Subcutaneous adipose tissue (tissue), 4 donors: ENCODE measurements around the gene PRELID3B. TPM values are rescaled to one million over a fixed set of nuclear protein-coding genes. Genes with fewer than 3 reads are reported as not detected.

Experiments
- total RNA-seq, 4 donors: library from RNA; depleted of rRNA; stranded (reverse); fragments of >200 nt; gene quantifications; one replicate each; pipeline ENCODE4 v1.1.0, GENCODE V29; 2016
- TF ChIP-seq, protein P1 (sequence below): fragments of 450-650 bp; IDR thresholded peaks from one replicate; pipeline ENCODE4 v1.5.1; 2016; ENCODE audit warnings: low read depth, mild to moderate bottlenecking, control low read depth, antibody characterized with exemption, moderate library complexity

The PRELID3B gene
- total RNA-seq, 4 donors from 2014 or later: 39.2 to 83.2 (median 46.3) TPM

DNA sequence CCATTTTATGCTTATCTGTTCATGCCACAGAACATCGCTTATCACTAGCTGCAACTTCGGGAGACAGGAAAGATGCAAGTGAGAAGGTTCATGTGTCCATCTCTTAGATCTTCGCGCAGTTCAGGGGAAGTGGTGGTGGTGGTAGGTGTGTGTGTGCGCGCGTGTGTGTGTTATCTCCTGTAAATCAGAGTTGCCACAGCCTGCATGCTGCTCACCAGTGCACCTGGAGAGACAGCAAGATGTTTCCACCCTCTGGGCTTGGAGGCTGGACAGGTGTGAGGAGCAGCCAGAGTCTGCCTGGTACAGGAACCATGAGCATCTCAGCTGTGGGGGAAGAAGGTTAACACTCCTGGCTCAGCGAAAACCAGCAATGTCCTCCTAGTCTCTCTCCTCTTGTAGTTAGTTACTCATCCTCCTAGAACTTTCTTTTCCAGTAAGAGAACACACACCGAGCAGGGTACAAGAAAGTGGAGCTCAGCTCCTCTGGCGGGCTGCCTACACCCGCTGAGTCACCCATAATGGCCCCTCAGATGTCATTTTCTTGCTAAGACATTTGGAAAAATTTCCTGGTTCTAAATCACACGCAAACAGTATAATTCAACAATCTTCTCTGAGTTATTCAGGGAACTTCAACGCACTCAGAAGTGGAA is 28.5 kb downstream of the PRELID3B start:
- TF ChIP-seq, protein P1, sequence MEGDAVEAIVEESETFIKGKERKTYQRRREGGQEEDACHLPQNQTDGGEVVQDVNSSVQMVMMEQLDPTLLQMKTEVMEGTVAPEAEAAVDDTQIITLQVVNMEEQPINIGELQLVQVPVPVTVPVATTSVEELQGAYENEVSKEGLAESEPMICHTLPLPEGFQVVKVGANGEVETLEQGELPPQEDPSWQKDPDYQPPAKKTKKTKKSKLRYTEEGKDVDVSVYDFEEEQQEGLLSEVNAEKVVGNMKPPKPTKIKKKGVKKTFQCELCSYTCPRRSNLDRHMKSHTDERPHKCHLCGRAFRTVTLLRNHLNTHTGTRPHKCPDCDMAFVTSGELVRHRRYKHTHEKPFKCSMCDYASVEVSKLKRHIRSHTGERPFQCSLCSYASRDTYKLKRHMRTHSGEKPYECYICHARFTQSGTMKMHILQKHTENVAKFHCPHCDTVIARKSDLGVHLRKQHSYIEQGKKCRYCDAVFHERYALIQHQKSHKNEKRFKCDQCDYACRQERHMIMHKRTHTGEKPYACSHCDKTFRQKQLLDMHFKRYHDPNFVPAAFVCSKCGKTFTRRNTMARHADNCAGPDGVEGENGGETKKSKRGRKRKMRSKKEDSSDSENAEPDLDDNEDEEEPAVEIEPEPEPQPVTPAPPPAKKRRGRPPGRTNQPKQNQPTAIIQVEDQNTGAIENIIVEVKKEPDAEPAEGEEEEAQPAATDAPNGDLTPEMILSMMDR: no peak

DNA sequence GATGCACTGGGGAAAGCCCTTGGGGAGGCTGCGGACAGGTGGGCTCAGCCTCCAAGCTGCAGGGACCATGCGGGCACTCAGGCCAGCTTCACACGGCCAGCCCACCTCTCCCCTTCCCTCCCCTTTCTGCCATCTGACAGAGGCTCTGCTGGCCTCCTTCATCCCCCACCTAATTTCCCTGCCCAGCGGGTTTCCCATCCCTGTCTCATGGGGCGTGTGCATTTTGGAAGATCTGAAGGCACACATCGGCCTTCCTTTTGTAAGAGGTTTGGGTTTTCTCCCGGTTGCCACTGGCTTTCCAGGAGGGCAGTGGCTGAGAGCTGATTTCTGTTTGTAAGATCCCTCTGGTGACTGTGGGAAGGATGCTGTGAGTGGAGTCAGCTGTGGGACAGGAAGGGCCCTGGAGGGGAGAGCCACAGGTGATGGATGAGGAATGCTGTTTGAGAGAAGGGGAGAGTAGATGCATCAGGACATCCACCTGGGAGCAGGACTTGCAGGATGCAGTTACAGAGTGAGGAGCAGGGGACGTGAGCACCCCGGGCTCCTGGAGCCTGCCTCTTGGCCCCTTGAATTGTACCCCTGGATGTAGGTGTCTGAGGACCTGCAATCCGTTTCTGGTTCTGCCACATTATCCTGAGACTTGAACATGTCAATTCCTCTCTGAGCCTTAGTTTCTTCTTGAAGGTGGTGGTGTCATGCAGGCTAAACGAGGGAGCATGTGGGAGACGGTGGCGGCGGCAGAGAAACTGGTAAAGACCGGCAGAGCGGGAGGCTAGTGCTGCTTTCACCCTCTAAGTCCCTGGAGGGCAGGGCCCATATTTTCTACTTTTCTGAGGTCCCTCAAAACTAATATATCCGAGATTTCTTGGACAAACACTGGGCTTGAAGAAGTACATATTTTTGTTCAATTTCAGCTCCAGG is 29.3 kb downstream of the PRELID3B start:
- TF ChIP-seq, protein P1: no peak

DNA sequence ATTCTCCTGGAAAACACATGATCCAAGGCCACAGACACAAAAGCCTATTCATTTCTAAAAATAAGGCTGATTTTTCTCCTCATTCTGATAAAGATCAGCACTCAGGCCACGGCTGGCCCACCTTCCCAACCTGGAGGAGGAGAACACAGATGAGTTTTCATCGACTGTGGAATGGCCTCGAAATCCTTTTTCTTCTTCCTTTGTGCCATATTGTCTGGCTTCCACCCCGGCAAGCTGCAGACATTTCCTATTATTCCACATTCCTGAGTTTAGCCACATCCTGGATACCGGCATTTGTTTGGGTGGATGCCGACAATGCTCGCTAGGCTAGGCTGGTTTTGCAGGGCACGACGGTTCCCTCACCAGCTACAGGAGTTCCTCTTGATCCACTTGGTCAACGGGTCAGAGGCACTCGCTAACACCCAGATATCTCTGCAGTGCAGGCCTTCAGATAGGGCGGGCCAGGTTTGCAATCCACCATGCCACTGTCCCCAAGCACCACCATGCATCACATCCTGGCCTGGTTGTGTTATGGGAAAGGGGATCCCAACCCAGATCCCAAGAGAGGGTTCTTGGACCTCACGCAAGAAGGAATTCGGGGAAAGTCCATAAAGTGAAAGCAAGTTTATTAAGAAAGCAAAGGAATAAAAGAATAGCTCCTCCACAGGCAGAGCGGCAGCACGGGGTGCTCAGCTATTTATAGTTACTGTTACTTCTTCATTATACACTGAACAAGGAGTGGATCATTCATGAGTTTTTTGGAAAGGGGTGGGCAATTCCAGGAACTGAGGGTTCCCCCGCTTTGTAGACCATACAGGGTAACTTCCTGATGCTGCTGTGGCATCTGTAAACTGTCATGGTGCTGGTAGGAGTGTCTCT is 31.4 kb downstream of the PRELID3B start:
- TF ChIP-seq, protein P1: no peak

DNA sequence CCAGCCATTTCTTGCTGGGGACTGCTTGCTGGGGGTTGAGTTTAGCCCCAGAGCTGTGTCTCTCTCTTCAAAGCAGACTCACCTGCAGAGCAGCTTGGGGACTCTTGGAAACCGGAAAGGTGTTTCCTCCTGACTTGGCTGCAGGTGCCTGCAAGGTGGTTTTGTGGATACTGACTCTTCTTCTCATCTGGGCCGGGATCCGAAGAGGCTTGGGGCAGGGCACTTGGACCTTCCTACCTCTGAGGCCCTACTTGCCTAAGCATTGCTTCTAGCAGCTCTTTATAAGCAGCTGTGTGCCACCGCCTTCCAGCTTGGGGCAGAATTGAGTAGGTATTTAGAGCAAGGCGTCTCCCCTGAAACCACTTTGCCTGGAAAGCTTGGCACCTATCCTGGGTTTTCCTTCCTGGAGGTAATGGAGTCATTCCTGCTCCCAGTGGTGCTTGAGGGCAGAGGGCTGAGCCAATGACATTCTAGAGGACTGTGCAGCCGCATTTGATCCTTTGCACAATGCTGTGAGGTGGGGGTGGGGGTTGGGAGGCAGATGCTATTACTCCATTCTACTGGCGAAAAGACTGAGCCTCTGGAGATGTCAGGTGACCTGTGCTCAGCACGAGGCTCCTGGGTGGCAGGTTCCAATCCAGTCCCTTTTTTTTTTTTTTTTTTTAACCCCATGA is 32.1 kb downstream of the PRELID3B start:
- TF ChIP-seq, protein P1: no peak

DNA sequence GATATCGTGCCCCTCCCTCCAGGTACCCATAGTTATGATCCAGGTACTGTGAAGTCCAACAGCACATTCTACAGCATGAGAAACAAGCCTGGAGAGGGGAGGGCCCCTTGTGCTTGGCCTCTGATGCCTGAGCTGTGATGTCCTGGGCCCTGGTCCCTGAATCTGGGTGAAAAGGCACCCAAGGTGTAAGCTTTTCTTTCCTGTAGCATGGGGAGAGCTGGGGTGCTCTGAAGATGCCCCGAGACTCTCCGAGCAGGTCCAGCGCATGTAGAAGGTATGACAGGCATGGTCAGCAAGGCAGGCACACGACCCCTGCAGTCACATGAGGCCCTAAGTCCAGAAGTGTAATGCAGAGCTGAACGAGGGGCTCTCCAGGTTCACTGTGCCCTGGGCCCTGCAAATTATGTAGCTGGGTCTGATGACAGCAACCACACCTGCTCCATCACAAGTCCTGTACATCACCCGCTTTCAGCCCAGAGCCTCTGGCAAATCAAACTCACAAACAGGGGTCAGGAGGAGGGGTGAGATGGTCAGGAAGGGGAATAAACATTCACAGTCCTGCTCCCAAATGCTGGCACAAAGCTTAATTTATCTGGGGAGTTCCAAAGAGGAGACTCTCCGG is 33.8 kb downstream of the PRELID3B start:
- TF ChIP-seq, protein P1: no peak

DNA sequence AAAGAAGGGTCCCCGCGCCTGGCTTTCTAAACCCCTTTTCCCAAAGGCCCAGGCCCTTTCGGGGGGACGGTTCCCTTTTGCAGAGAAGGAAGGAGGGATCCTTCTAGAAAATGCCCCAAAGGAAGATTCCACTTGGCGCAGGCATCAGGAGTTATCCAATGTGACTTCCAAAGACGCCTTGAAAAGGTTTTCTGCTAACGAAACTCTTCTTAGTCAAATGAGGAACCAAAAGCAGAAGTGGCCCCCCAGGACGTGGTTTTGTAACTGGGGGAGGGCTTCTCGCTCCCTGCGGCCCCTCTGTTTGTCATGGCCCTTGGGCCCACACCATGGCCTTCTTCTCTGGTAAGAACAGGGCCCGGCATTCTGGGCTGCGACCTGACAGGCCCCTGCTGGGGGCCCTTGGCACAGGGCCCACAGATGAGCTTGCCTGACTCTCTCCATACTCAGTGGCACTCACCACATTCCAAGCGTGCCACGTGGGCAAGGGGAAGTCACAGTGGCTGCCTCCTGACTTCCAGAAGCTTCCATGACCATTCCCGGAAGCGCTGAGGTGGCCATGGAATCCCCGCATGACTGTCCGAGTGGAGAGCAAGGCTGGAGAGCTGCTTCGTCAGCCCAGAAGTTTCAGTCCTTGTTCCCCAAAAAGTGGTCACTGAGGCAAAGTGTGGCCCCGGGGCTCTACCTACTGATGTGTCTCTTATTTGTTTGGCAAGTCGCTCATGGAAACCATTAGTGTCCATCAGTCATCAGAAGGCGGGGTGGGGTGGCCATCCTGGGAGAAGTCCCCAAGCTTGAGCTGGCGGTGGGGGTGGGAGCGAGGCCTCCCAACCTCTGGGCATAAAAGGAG is 34.7 kb downstream of the PRELID3B start:
- TF ChIP-seq, protein P1: no peak
